HG03571 (cell line): ENCODE measurements around the gene GNB5.

Experiments
- ATAC-seq: cut with Tn5 transposase; IDR thresholded peaks from one replicate; pipeline ENCODE4 v1.9.1; 2021; ENCODE audit not compliant: unreplicated experiment

GNB5 gene

GRCh38 chr15:52207191-52207590, 16.0 kb upstream of the GNB5 start:
- ATAC-seq, result no peak

GRCh38 chr15:52206446-52206845, 15.3 kb upstream of the GNB5 start:
- no peak for ATAC-seq

- no peak for ATAC-seq
Measured at GRCh38 chr15:52204657-52205056, 13.5 kb upstream of the GNB5 start.

GRCh38 chr15:52200831-52201365, 9.7 kb upstream of the GNB5 start:
- no peak for ATAC-seq

- no peak for ATAC-seq
Measured at GRCh38 chr15:52199271-52199670, 8.1 kb upstream of the GNB5 start.

- ATAC-seq, result no peak
Measured at GRCh38 chr15:52196891-52197290, 5.7 kb upstream of the GNB5 start.

- no peak for ATAC-seq
Measured at GRCh38 chr15:52193791-52194190, 2.6 kb upstream of the GNB5 start.

- ATAC-seq, result no peak
Measured at GRCh38 chr15:52193321-52193720, 2.1 kb upstream of the GNB5 start.

- no peak for ATAC-seq
Measured at GRCh38 chr15:52186651-52187486, 4.3 kb downstream of the GNB5 start.

GRCh38 chr15:52185151-52185561, 6.0 kb downstream of the GNB5 start:
- no peak for ATAC-seq

- no peak for ATAC-seq
Measured at GRCh38 chr15:52184721-52185120, 6.5 kb downstream of the GNB5 start.

GRCh38 chr15:52183562-52184173, 7.5 kb downstream of the GNB5 start:
- ATAC-seq, result no peak

- ATAC-seq, result no peak
Measured at GRCh38 chr15:52181938-52182780, 9.0 kb downstream of the GNB5 start.

- ATAC-seq, result no peak
Measured at GRCh38 chr15:52180851-52181450, 10.2 kb downstream of the GNB5 start.

- ATAC-seq, result peak; percentile 29
Measured at GRCh38 chr15:52180196-52180835, 10.9 kb downstream of the GNB5 start.

- peak; percentile 81 for ATAC-seq
Measured at GRCh38 chr15:52179278-52180195, 11.7 kb downstream of the GNB5 start.

GRCh38 chr15:52178765-52179164, 12.4 kb downstream of the GNB5 start:
- ATAC-seq, result no peak

GRCh38 chr15:52172869-52173268, 18.3 kb downstream of the GNB5 start:
- no peak for ATAC-seq

- no peak for ATAC-seq
Measured at GRCh38 chr15:52171807-52172206, 19.4 kb downstream of the GNB5 start.
